SK-N-SH (cell line): Measurements from ENCODE around the gene CHST2.

Experiments used
- CHD2 ChIP-seq: fragments of 150-350 bp; IDR thresholded peaks from 2 replicates; pipeline ENCODE4 v1.6.1; 2018; ENCODE audit warnings: low read length; ENCODE audit not compliant: partially characterized antibody
- CTCF ChIP-seq: fragments of 200-600 bp; sonication (generic); IDR thresholded peaks from 2 replicates; pipeline ENCODE4 v1.6.1; 2017; ENCODE audit warnings: antibody characterized with exemption, mild to moderate bottlenecking, moderate library complexity
- EP300 ChIP-seq, 2 experiments: IDR thresholded peaks; 2 replicates each; pipeline versions ENCODE4 v1.4.0 to v1.6.1; 2012; ENCODE audit warnings: borderline replicate concordance in 1 of 2, low read depth in 1 of 2, low read length in 1 of 2
- IRF3 ChIP-seq: fragments of 150-350 bp; IDR thresholded peaks from 2 replicates; pipeline ENCODE4 v1.6.1; 2016; ENCODE audit warnings: mild to moderate bottlenecking, low read depth, low read length
- MEF2A ChIP-seq: IDR thresholded peaks from 2 replicates; pipeline ENCODE4 v1.4.0; 2012; ENCODE audit warnings: low read depth, borderline replicate concordance
- NRF1 ChIP-seq: IDR thresholded peaks from 2 replicates; pipeline ENCODE4 v1.6.1; 2012; ENCODE audit warnings: low read depth, mild to moderate bottlenecking, low read length
- POLR2AphosphoS5 ChIP-seq: IDR thresholded peaks from 2 replicates; pipeline ENCODE4 v1.6.1; 2012; ENCODE audit warnings: low read depth, low read length
- RCOR1 ChIP-seq: fragments of 150-350 bp; IDR thresholded peaks from 2 replicates; pipeline ENCODE4 v1.6.1; 2017; ENCODE audit warnings: antibody characterized with exemption, low read length
- RFX5 ChIP-seq: IDR thresholded peaks from 2 replicates; pipeline ENCODE4 v1.6.1; 2012; ENCODE audit warnings: mild to moderate bottlenecking, improper control_type of control experiment, low read length
- SIN3A ChIP-seq: IDR thresholded peaks from 2 replicates; pipeline ENCODE4 v1.6.1; 2012; ENCODE audit warnings: low read depth, mild to moderate bottlenecking, low read length, moderate library complexity, borderline replicate concordance
- SMC3 ChIP-seq: IDR thresholded peaks from 2 replicates; pipeline ENCODE4 v1.6.1; 2012; ENCODE audit warnings: low read depth, low read length, improper control_type of control experiment
- TAF1 ChIP-seq: IDR thresholded peaks from 2 replicates; pipeline ENCODE4 v1.6.1; 2012; ENCODE audit warnings: low read depth, mild to moderate bottlenecking, low read length, moderate library complexity, borderline replicate concordance
- USF2 ChIP-seq: fragments of 150-350 bp; IDR thresholded peaks from 2 replicates; pipeline ENCODE4 v1.6.1; 2017; ENCODE audit warnings: antibody characterized with exemption, low read length, low read depth, borderline replicate concordance
- YY1 ChIP-seq: IDR thresholded peaks from 2 replicates; pipeline ENCODE4 v1.4.0; 2012; ENCODE audit warnings: low read depth, mild to moderate bottlenecking

- no peak for TF ChIP-seq SMC3
- no peak for TF ChIP-seq USF2
- no peak for TF ChIP-seq POLR2AphosphoS5
- no peak for TF ChIP-seq EP300 (IDR thresholded peaks at IDR 0.05; ENCODE audit: borderline replicate concordance in 1 of 2, low read depth in 1 of 2, low read length in 1 of 2)
- TF ChIP-seq IRF3 = no peak
- TF ChIP-seq CTCF = no peak
- no peak for TF ChIP-seq YY1
- no peak for TF ChIP-seq MEF2A
- TF ChIP-seq TAF1 = no peak
- no peak for TF ChIP-seq RFX5
- TF ChIP-seq NRF1 = no peak
- TF ChIP-seq RCOR1 = no peak
- no peak for TF ChIP-seq SIN3A
- TF ChIP-seq CHD2 = no peak
These were observed 3.9 kb downstream of the CHST2 start for GRCh38 chr3:143123353-143123984.
